A549 (cell line): ENCODE measurements around the gene FASTKD2. TPM values are rescaled to one million over a fixed set of nuclear protein-coding genes. Genes with fewer than 3 reads are reported as not detected.

Source experiments
- ATAC-seq, 2 experiments: fragments of 200-7000 bp in 1 of 2; fragments of >200 bp in 1 of 2; cut with Nextera tagmentation in 1 of 2; cut with Tn5 transposase in 1 of 2; 3 replicates each; pipeline versions ENCODE4 v1.8.0 to v1.9.1; 2018 to 2020; ENCODE audit warnings: mild to moderate bottlenecking in 1 of 2, moderate library complexity in 1 of 2
- CTCF ChIA-PET: fragments of 300-600 bp; sonication (Branson Sonifier 250); formaldehyde crosslinking; extraction: SDS; loops from one replicate; lab custom pipeline; 2021; ENCODE audit warnings: antibody characterized with exemption, inconsistent platforms; lab: Yijun Ruan, JAX
- POLR2A ChIA-PET: fragments of 350-600 bp; formaldehyde crosslinking; extraction: SDS; loops from one replicate; lab custom pipeline; 2021; ENCODE audit warnings: antibody characterized with exemption, inconsistent platforms; lab: Yijun Ruan, JAX
- DNase-seq, 2 experiments: peaks; one replicate each; pipeline versions ENCODE4 v3.0.0 to v3.0.0-alpha.2; 2011 to 2016; ENCODE audit warnings: low read depth in 1 of 2, low spot score in 1 of 2
- FAIRE-seq: peaks from 2 replicates; lab custom pipeline; 2011; peaks lifted over from hg19 to GRCh38; lab: Jason Lieb, UNC
- H3K27ac ChIP-seq, 2 experiments: fragments of >200 bp; sonication (Bioruptor Twin); formaldehyde crosslinking; 3 replicates each; pipeline ENCODE4 v1.5.1; 2016 to 2017
- H3K4me1 ChIP-seq: fragments of >200 bp; sonication (Bioruptor Twin); formaldehyde crosslinking; 3 replicates; pipeline ENCODE4 v1.6.1; 2016
- H3K4me2 ChIP-seq: fragments of >200 bp; sonication (Bioruptor Twin); formaldehyde crosslinking; 3 replicates; pipeline ENCODE4 v1.6.1; 2016
- H3K4me3 ChIP-seq: fragments of >200 bp; sonication (Bioruptor Twin); formaldehyde crosslinking; 3 replicates; pipeline ENCODE4 v1.5.1; 2016
- H3K9me3 ChIP-seq: fragments of >200 bp; sonication (Bioruptor Twin); formaldehyde crosslinking; 3 replicates; pipeline ENCODE4 v1.6.1; 2016
- ATOH8 ChIP-seq: fragments of 250-450 bp; sonication (Bioruptor Pico); IDR thresholded peaks from 2 replicates; pipeline ENCODE4 v1.5.0; 2020; ENCODE audit warnings: low read depth, mild to moderate bottlenecking, moderate library complexity
- CTCF ChIP-seq: fragments of >200 bp; sonication (Bioruptor Twin); formaldehyde crosslinking; IDR thresholded peaks from 3 replicates; pipeline ENCODE4 v1.5.1; 2016
- FOSL2 ChIP-seq, 2 experiments: fragments of 450-650 bp in 1 of 2; fragments of >200 bp in 1 of 2; sonication (Bioruptor Twin) in 1 of 2; formaldehyde crosslinking; IDR thresholded peaks; 2 replicates each; pipeline versions ENCODE4 v1.5.0 to v1.6.1; 2016 to 2020; ENCODE audit warnings: mild to moderate bottlenecking in 1 of 2, moderate library complexity in 1 of 2
- FOXS1 ChIP-seq: fragments of 250-450 bp; sonication (Bioruptor Pico); IDR thresholded peaks from 2 replicates; pipeline ENCODE4 v1.5.0; 2020; ENCODE audit warnings: mild to moderate bottlenecking, moderate library complexity
- HDAC2 ChIP-seq: fragments of 200-600 bp; sonication (generic); IDR thresholded peaks from 2 replicates; pipeline ENCODE4 v1.6.1; 2016
- HES2 ChIP-seq: fragments of >200 bp; sonication (Bioruptor Twin); formaldehyde crosslinking; IDR thresholded peaks from 2 replicates; pipeline ENCODE4 v1.6.1; 2016
- HOXB13 ChIP-seq: fragments of 250-450 bp; sonication (Bioruptor Pico); IDR thresholded peaks from 2 replicates; pipeline ENCODE4 v1.5.0; 2020; ENCODE audit warnings: low read depth, mild to moderate bottlenecking, moderate library complexity
- HOXB5 ChIP-seq: fragments of 250-450 bp; sonication (Bioruptor Pico); IDR thresholded peaks from 2 replicates; pipeline ENCODE4 v1.5.0; 2020; ENCODE audit warnings: mild to moderate bottlenecking, moderate library complexity
- JUN ChIP-seq, 2 experiments: fragments of >200 bp; sonication (Bioruptor Twin); formaldehyde crosslinking; IDR thresholded peaks; 2 replicates in 1 of 2; 3 replicates in 1 of 2; pipeline ENCODE4 v1.6.1; 2016 to 2017
- MAFK ChIP-seq: fragments of 450-650 bp; IDR thresholded peaks from 2 replicates; pipeline ENCODE4 v1.6.1; 2014; ENCODE audit not compliant: partially characterized antibody
- NFE2L2 ChIP-seq: fragments of 150-350 bp; conservative IDR thresholded peaks from 2 replicates; pipeline ENCODE4 v1.6.1; 2014; ENCODE audit warnings: low read length
- NPAS2 ChIP-seq: fragments of 250-450 bp; sonication (Bioruptor Pico); IDR thresholded peaks from 2 replicates; pipeline ENCODE4 v1.8.0; 2022; ENCODE audit warnings: mild to moderate bottlenecking, moderate library complexity, borderline replicate concordance
- POLR2A ChIP-seq: IDR thresholded peaks from 2 replicates; pipeline ENCODE4 v1.6.1; 2012; ENCODE audit warnings: mild to moderate bottlenecking, low read length
- REST ChIP-seq: fragments of 200-600 bp; sonication (generic); IDR thresholded peaks from 2 replicates; pipeline ENCODE4 v1.6.1; 2016; ENCODE audit warnings: antibody characterized with exemption, mild to moderate bottlenecking, moderate library complexity
- RFX5 ChIP-seq: fragments of 450-650 bp; IDR thresholded peaks from 2 replicates; pipeline ENCODE4 v1.7.1; 2014; ENCODE audit warnings: antibody characterized with exemption, mild to moderate bottlenecking, moderate library complexity
- SMC3 ChIP-seq: fragments of >200 bp; sonication (Bioruptor Twin); formaldehyde crosslinking; IDR thresholded peaks from 3 replicates; pipeline ENCODE4 v1.6.1; 2018; ENCODE audit warnings: inconsistent platforms
- TP53 ChIP-seq: fragments of 250-450 bp; sonication (Bioruptor Pico); IDR thresholded peaks from 2 replicates; pipeline ENCODE4 v1.5.0; 2021; ENCODE audit warnings: mild to moderate bottlenecking, moderate library complexity
- ZNF302 ChIP-seq: fragments of 250-450 bp; sonication (Bioruptor Pico); IDR thresholded peaks from 2 replicates; pipeline ENCODE4 v1.9.0; 2021; ENCODE audit warnings: inconsistent platforms, mild to moderate bottlenecking, moderate library complexity
- WGBS: methylation state at CpG from one replicate; pipeline ENCODE4 v1.1.6; 2017; ENCODE audit errors: missing lambda C conversion rate; 5-methylcytosine and 5-hydroxymethylcytosine counted together
- polyA plus RNA-seq, 4 experiments: library from polyadenylated mRNA; depleted of rRNA in 3 of 4; stranded (reverse); fragments of >200 nt; fragmentation: RNase III in 1 of 4; extraction: RNeasy Plus Mini Kit Qiagen cat#74134 plus additional on column Dnase treatment in 1 of 4; gene quantifications; 2 replicates in 3 of 4; 3 replicates in 1 of 4; pipeline ENCODE4 v1.2.3, GENCODE V29; 2011 to 2017

FASTKD2 gene
- polyA plus RNA-seq, 2 of the 4 experiments (the other 2 are of a cell fraction): 35.5 to 60.1 TPM

DNA sequence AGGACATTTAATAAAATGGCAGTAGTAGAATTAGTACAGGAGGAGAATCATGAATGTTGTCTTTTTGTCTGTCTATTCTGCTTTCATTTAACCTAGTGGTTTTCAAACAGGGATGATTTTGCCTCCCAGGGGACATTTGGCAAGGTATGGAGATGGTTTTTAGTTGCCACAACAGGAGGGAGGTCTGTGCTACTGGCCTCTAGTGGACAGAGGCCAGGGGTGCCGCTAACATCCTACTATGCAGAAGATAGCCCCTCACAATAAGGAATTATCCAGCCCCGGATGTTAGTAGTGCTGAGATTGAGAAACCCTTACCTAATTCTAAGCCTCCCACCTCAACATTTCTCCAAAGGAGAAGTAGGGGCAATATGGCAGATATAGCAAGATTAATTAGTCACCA is 18.3 kb downstream of the FASTKD2 start:
- H3K4me3 ChIP-seq: no peak overlapping the region
- POLR2A ChIA-PET: no interaction called here
- TF ChIP-seq CTCF: peak; percentile 46
- TF ChIP-seq SMC3: 0 out of 3 replicates have a peak, but pooled peaks have one; percentile 10
- TF ChIP-seq MAFK: no peak
- H3K27ac ChIP-seq: no peak overlapping the region
- WGBS: 85% methylated on average over 2 of the region's 2 CpGs
- H3K9me3 ChIP-seq: 0 out of 3 replicates have a peak, but pooled peaks cover 5% of the 10 kb centered on the region
- no peak overlapping the region for H3K4me2 ChIP-seq
- CTCF ChIA-PET: interaction anchor here (0.6 to 3.7 kb wide), 4 partner anchors 11 to 923 kb away, joined by 4 to 23 read pairs (median 12); no protein-coding TSS in a partner anchor
- no peak for FAIRE-seq
- DNase-seq: peak in 1 of 2 experiments; percentile 19
- H3K4me1 ChIP-seq: no peaks in the 10 kb centered on the region
- ATAC-seq: peak; percentile 93 to 95; a peak in 5 of 6 replicates

GRCh38 chr2:206784559-206785353 is 19.4 kb downstream of the FASTKD2 start:
- H3K27ac ChIP-seq: no peak overlapping the region
- no peak overlapping the region for H3K4me3 ChIP-seq
- H3K4me2 ChIP-seq: no peak overlapping the region
- no peak for FAIRE-seq
- ChIA-PET POLR2A (no interaction called here), CTCF (interaction anchor here (0.5 to 3.3 kb wide), 4 partner anchors 15 to 387 kb away, joined by 3 to 13 read pairs (median 3); no protein-coding TSS in a partner anchor)
- ATAC-seq: no peak
- no peak for TF ChIP-seq ATOH8 (CRISPR knock-in tag)
- no peak for TF ChIP-seq FOSL2 (IDR thresholded peaks at IDR 0.05)
- no peak for TF ChIP-seq FOSL2 (CRISPR knock-in tag; IDR thresholded peaks at IDR 0.05)
- peak; percentile 41 for TF ChIP-seq MAFK
- no peaks in the 10 kb centered on the region for H3K4me1 ChIP-seq
- WGBS: 89% methylated on average over 7 of the region's 7 CpGs
- no peak for DNase-seq
- 0 out of 3 replicates have a peak, but pooled peaks cover 5% of the 10 kb centered on the region for H3K9me3 ChIP-seq

DNA sequence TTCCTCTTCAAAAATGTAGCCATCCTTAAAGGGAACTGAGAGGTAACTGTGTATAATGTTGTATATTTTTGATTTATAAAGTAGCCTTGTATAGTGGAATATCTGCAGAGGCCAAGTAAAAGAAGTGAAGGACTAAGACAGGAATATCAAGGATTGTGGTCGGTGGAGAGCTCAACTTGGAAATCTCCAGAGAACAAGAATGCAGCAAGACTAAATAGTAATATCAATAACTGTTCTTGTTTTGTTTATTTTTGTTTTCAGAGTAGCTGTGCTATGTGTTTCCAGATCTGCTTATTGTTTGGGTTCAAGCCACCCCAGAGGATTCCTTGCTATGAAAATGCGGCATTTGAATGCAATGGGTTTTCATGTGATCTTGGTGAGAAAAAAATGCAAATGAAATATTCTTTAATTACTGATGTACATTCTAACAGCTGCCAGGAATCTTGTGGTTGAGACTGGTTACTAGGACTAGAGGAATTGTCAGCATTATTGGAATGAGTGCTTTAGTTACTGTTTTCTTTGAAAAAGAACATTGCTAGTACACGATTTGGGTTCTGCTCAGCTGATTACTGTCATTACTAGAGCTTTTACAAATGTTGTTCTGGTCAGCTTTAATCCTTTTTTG is 25.0 kb downstream of the FASTKD2 start:
- TF ChIP-seq NFE2L2 (no peak), HOXB13 (CRISPR knock-in tag) (no peak), HES2 (no peak), RFX5 (no peak), JUN (IDR thresholded peaks at IDR 0.05) (no peak), TP53 (CRISPR knock-in tag) (no peak), NPAS2 (CRISPR knock-in tag) (no peak), POLR2A (no peak), HDAC2 (no peak), REST (no peak), FOXS1 (CRISPR knock-in tag) (no peak), HOXB5 (CRISPR knock-in tag) (no peak), ZNF302 (CRISPR knock-in tag) (no peak)
- ATAC-seq: no peak
- FAIRE-seq: no peak
- no peak overlapping the region for H3K4me2 ChIP-seq
- WGBS: 89% methylated on average over 3 of the region's 3 CpGs
- ChIA-PET CTCF (interaction anchor here (0.8 to 2.8 kb wide), 5 partner anchors 8 to 683 kb away, joined by 3 to 21 read pairs (median 3); no protein-coding TSS in a partner anchor), POLR2A (no interaction called here)
- no peaks in the 10 kb centered on the region for H3K9me3 ChIP-seq
- no peaks in the 10 kb centered on the region for H3K4me1 ChIP-seq
- no peak overlapping the region for H3K4me3 ChIP-seq
- no peak for DNase-seq
- no peak overlapping the region for H3K27ac ChIP-seq
